VCaP (cell line): ENCODE data around the gene TSTD2.

Experiments
- H3K27ac ChIP-seq: fragments of 450-650 bp; 2 replicates; pipeline ENCODE4 v1.5.1; 2017
- CTCF ChIP-seq: fragments of 450-650 bp; conservative IDR thresholded peaks from 2 replicates; pipeline ENCODE4 v1.5.1; 2017; ENCODE audit warnings: mild to moderate bottlenecking, moderate library complexity

Gene TSTD2

GRCh38 chr9:97564291-97565175, 68.6 kb downstream of the TSTD2 start:
- no peak for TF ChIP-seq CTCF
- H3K27ac ChIP-seq = peak overlapping the region; percentile 78

- H3K27ac ChIP-seq = peak overlapping the region; percentile 78
- no peak for TF ChIP-seq CTCF
Measured at GRCh38 chr9:97563458-97564135, 69.6 kb downstream of the TSTD2 start.

GRCh38 chr9:97562542-97562941, 70.6 kb downstream of the TSTD2 start:
- TF ChIP-seq CTCF = no peak
- H3K27ac ChIP-seq = no peak overlapping the region; the same call in 1 of the 2 replicates

- H3K27ac ChIP-seq = no peak overlapping the region
- no peak for TF ChIP-seq CTCF
Measured at GRCh38 chr9:97561501-97561900, 71.7 kb downstream of the TSTD2 start.

GRCh38 chr9:97560851-97561250, 72.3 kb downstream of the TSTD2 start:
- TF ChIP-seq CTCF = no peak
- no peak overlapping the region for H3K27ac ChIP-seq

- TF ChIP-seq CTCF = no peak
- no peak overlapping the region for H3K27ac ChIP-seq
Measured at GRCh38 chr9:97560154-97560553, 73.0 kb downstream of the TSTD2 start.

GRCh38 chr9:97559111-97559514, 74.1 kb downstream of the TSTD2 start:
- H3K27ac ChIP-seq = no peak overlapping the region
- no peak for TF ChIP-seq CTCF
